ENCODE results near the gene PCNX1.

PCNX1 gene

DNA sequence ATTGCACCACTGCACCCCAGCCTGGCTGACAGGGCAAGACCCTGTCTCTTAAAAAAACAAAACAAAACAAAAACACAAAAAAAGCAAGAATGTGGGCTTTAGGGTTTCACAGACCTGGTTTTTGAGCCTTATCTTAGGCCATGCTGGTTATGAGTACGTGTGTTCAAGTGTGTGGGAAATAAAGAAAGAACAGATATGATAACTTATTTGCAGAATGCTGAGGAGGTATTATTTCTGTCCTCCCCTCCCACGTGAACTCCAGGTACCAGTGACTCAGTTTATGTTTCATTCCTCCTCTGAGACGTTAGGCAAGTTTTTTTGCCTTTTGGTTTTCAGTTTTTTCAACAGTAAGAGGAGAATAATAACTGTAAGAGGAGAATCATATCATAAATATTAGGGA lies 49.3 kb downstream of the PCNX1 start:
- peaks cover 4% of the 10 kb centered on the region; the same call in 1 of the 2 replicates for H3F3A ChIP-seq (ENCODE audit: control insufficient read depth, insufficient read depth)
- H3K27ac ChIP-seq (ENCODE audit: low read depth, low read length), result no peak overlapping the region
- no peaks in the 10 kb centered on the region for H3K9me2 ChIP-seq (replicated peaks; ENCODE audit: control insufficient read depth, low read length)
- TF ChIP-seq CTCF (IDR thresholded peaks at IDR 0.05; ENCODE audit: low read depth, low read length, poor library complexity, severe bottlenecking) (no peak), EZH2phosphoT487 (IDR thresholded peaks at IDR 0.05; ENCODE audit: borderline replicate concordance, low read length) (no peak)
- H3K9me3 ChIP-seq (ENCODE audit: control insufficient read depth, insufficient read depth, low read length), result no peaks in the 10 kb centered on the region
- 0 out of 2 replicates have a peak, but pooled peaks cover under 1% of the 10 kb centered on the region for H3K36me3 ChIP-seq (ENCODE audit: control insufficient read depth, low read length)
- H3K27me3 ChIP-seq (ENCODE audit: control insufficient read depth, low read length), result no peaks in the 10 kb centered on the region
- no peaks in the 10 kb centered on the region for H4K20me1 ChIP-seq (ENCODE audit: control insufficient read depth, insufficient read depth, low read depth, low read length)
- no peak overlapping the region for H3K4me3 ChIP-seq (ENCODE audit: low read length)
- no peaks in the 10 kb centered on the region for H3K79me2 ChIP-seq (ENCODE audit: control insufficient read depth, low read length)
- no peaks in the 10 kb centered on the region for H3K4me1 ChIP-seq (ENCODE audit: control insufficient read depth, low read length)
- no peak overlapping the region for H3K4me2 ChIP-seq (ENCODE audit: low read length)

DNA sequence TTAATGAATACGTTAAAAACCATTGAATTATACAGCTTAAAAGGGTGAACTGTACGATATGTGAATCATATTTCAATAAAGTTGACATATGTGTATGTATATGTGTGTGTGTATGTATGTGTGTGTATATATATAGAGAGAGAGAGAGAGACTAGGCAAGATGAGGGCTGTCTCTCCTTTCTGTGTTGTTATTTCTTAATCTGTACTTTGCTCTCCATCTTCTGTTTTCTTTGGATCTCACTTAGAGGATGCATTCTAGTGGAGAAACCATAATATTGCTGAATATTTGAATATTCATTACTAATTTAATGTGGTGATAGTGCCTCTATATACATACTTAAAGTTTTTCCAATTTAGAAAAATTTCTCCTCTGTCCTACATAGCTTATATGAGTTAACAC lies 50.5 kb downstream of the PCNX1 start:
- H3F3A ChIP-seq (ENCODE audit: control insufficient read depth, insufficient read depth), result peaks cover 4% of the 10 kb centered on the region; the same call in 1 of the 2 replicates
- no peaks in the 10 kb centered on the region for H3K79me2 ChIP-seq (ENCODE audit: control insufficient read depth, low read length)
- no peaks in the 10 kb centered on the region for H3K9me2 ChIP-seq (replicated peaks; ENCODE audit: control insufficient read depth, low read length)
- H3K9me3 ChIP-seq (ENCODE audit: control insufficient read depth, insufficient read depth, low read length), result no peaks in the 10 kb centered on the region
- H3K27ac ChIP-seq (ENCODE audit: low read depth, low read length), result no peak overlapping the region
- H3K36me3 ChIP-seq (ENCODE audit: control insufficient read depth, low read length), result peaks cover 4% of the 10 kb centered on the region; the same call in 1 of the 2 replicates
- no peaks in the 10 kb centered on the region for H4K20me1 ChIP-seq (ENCODE audit: control insufficient read depth, insufficient read depth, low read depth, low read length)
- no peak overlapping the region for H3K4me3 ChIP-seq (ENCODE audit: low read length)
- no peaks in the 10 kb centered on the region for H3K4me1 ChIP-seq (ENCODE audit: control insufficient read depth, low read length)
- TF ChIP-seq EZH2phosphoT487 (IDR thresholded peaks at IDR 0.05; ENCODE audit: borderline replicate concordance, low read length), result no peak
- H3K4me2 ChIP-seq (ENCODE audit: low read length), result no peak overlapping the region
- H3K27me3 ChIP-seq (ENCODE audit: control insufficient read depth, low read length), result no peaks in the 10 kb centered on the region

DNA sequence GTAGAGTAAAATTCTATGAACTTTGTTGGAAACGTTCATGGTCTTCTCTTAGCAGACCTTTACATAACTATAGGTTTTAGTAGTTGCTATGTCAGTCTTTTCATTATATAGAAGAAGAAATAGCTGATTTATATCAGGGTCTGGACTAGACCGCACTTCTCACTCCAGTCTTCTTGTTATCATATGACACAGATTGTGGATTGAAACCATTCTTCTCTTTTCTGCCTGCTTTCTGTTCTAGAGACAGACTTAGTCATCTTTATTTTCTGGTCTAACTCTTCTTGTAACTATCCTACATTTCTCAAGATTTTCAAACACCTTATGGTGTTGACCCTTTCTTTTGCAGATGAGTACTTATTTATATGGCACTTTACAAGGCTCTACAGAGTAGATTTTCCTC lies 55.7 kb downstream of the PCNX1 start:
- Histone ChIP-seq H3K9me2 (replicated peaks; ENCODE audit: control insufficient read depth, low read length) (no peaks in the 10 kb centered on the region), H3K27me3 (ENCODE audit: control insufficient read depth, low read length) (no peaks in the 10 kb centered on the region), H3K27ac (ENCODE audit: low read depth, low read length) (no peak overlapping the region), H3K9me3 (ENCODE audit: control insufficient read depth, insufficient read depth, low read length) (no peaks in the 10 kb centered on the region), H3K79me2 (ENCODE audit: control insufficient read depth, low read length) (no peaks in the 10 kb centered on the region), H3K4me2 (ENCODE audit: low read length) (no peak overlapping the region), H3K36me3 (ENCODE audit: control insufficient read depth, low read length) (peaks cover 10% of the 10 kb centered on the region; the same call in 1 of the 2 replicates), H3K4me1 (ENCODE audit: control insufficient read depth, low read length) (no peaks in the 10 kb centered on the region), H4K20me1 (ENCODE audit: control insufficient read depth, insufficient read depth, low read depth, low read length) (no peaks in the 10 kb centered on the region), H3K4me3 (ENCODE audit: low read length) (no peak overlapping the region), H3F3A (ENCODE audit: control insufficient read depth, insufficient read depth) (peaks cover 3% of the 10 kb centered on the region; the same call in 1 of the 2 replicates)
- TF ChIP-seq CTCF (IDR thresholded peaks at IDR 0.05; ENCODE audit: low read depth, low read length, poor library complexity, severe bottlenecking) (no peak), EZH2phosphoT487 (IDR thresholded peaks at IDR 0.05; ENCODE audit: borderline replicate concordance, low read length) (no peak)

- TF ChIP-seq CTCF (IDR thresholded peaks at IDR 0.05; ENCODE audit: low read depth, low read length, poor library complexity, severe bottlenecking) (no peak), EZH2phosphoT487 (IDR thresholded peaks at IDR 0.05; ENCODE audit: borderline replicate concordance, low read length) (no peak)
- H3K79me2 ChIP-seq (ENCODE audit: control insufficient read depth, low read length), result no peaks in the 10 kb centered on the region
Measured at GRCh38 chr14:70964492-70964891, 57.2 kb downstream of the PCNX1 start.

More at GRCh38 chr14:70964492-70964891, 57.2 kb downstream of the PCNX1 start:
- Histone ChIP-seq H3F3A (ENCODE audit: control insufficient read depth, insufficient read depth) (peaks cover 5% of the 10 kb centered on the region; the same call in 1 of the 2 replicates), H3K9me2 (replicated peaks; ENCODE audit: control insufficient read depth, low read length) (no peaks in the 10 kb centered on the region), H4K20me1 (ENCODE audit: control insufficient read depth, insufficient read depth, low read depth, low read length) (no peaks in the 10 kb centered on the region), H3K4me2 (ENCODE audit: low read length) (no peak overlapping the region), H3K27me3 (ENCODE audit: control insufficient read depth, low read length) (no peaks in the 10 kb centered on the region), H3K4me3 (ENCODE audit: low read length) (no peak overlapping the region), H3K27ac (ENCODE audit: low read depth, low read length) (no peak overlapping the region), H3K9me3 (ENCODE audit: control insufficient read depth, insufficient read depth, low read length) (no peaks in the 10 kb centered on the region), H3K4me1 (ENCODE audit: control insufficient read depth, low read length) (no peaks in the 10 kb centered on the region), H3K36me3 (ENCODE audit: control insufficient read depth, low read length) (peaks cover 15% of the 10 kb centered on the region)

All from DOHH2 (cell line).